Loucy (cell line): ENCODE measurements around the gene APOE.

Source experiments
- CTCF ChIP-seq: fragments of 200-600 bp; sonication (generic); conservative IDR thresholded peaks from 2 replicates; pipeline ENCODE4 v1.5.1; 2014; ENCODE audit warnings: mild to moderate bottlenecking, antibody characterized with exemption, low read length
- EZH2phosphoT487 ChIP-seq: fragments of 200-600 bp; IDR thresholded peaks from 2 replicates; pipeline ENCODE4 v1.6.1; 2018; ENCODE audit warnings: antibody characterized with exemption, mild to moderate bottlenecking, moderate library complexity, borderline replicate concordance

GRCh38 chr19:44865196-44865767 is 40.3 kb upstream of the APOE start:
- TF ChIP-seq CTCF (no peak), EZH2phosphoT487 (no peak)
